ENCODE measurements around the gene GPSM1.

Gene GPSM1, protein sequence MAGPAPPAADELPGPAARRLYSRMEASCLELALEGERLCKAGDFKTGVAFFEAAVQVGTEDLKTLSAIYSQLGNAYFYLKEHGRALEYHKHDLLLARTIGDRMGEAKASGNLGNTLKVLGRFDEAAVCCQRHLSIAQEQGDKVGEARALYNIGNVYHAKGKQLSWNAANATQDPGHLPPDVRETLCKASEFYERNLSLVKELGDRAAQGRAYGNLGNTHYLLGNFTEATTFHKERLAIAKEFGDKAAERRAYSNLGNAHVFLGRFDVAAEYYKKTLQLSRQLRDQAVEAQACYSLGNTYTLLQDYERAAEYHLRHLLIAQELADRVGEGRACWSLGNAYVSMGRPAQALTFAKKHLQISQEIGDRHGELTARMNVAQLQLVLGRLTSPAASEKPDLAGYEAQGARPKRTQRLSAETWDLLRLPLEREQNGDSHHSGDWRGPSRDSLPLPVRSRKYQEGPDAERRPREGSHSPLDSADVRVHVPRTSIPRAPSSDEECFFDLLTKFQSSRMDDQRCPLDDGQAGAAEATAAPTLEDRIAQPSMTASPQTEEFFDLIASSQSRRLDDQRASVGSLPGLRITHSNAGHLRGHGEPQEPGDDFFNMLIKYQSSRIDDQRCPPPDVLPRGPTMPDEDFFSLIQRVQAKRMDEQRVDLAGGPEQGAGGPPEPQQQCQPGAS

DNA sequence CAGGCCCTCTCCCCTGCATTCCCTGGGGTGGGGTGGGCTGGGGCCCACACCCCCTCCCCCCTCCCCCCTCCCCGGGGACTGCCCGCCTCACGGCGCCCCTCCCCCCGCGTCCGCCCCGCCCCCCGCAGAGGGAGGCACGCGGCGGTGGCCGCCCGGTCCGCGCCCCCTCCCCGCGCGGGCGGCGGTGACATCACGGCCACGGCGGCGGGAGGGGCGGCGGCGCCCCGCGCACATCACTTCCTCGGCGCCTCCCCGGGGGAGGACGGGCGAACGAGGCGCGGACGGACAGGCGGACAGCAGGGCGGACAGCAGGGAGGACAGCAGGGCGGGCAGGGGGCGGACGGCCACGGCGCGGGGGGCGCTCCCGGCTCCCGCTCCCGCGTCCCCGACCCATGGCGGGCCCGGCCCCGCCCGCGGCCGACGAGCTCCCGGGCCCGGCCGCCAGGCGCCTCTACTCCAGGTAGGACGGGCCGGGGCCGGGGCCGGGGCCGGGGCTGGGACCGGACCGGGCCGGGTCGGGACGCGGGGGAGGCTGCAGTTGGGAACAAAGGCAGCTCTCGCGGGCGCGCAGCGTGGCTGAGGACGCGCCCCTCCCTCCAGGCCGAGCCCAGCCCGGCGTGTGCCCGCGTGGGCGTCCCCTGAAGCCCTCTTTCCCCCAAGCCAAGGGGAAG lies at the start of gene GPSM1:
Gene GPSM1 (plus strand): TSS at position 236 of the 671 bp plus-strand sequence. CDS start 157 bp downstream, at position 393.
- DNase-seq (ENCODE audit: low spot score), result no peak

DNA sequence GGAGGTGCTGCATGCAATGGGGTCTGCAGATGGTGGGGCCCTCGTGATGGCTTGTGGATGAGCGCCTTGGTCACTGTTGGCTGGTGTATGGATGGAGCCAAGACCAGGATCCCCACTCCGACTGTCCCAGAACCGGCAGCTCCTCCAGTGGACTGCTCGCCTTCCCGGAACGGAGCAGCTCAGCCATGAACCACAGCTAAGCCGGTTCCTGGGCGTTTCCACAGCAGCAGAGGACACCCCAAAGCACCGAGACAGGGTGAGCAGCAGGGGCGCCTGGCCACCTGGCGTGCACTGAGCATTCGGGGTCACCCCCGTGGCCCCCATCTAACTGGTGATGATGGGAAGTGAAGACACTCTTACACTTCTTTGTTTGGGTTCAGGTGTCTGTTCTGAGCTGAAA lies 49.6 kb upstream of the GPSM1 start:
- no peak for DNase-seq (ENCODE audit: low spot score)

DNA sequence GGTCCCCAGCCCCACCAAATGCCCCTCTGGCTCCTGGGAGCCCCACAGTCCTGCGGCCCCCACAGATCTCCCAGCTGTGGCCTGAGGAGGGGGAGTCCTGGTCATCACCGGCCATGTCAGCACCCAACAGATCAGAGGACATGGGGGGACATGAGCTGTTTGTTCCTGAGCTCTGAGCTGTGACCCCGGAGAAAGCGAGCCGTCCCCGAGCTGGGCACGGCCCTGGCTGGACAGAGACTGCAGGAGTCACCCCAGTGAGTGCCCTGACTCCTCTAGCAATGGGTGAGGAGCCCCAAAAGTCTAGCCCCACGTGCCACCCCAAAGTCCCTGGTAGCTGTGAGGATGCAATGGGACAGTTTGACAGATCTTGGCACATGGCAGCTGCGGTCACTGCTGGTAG lies 49.1 kb upstream of the GPSM1 start:
- DNase-seq (ENCODE audit: low spot score), result no peak

DNA sequence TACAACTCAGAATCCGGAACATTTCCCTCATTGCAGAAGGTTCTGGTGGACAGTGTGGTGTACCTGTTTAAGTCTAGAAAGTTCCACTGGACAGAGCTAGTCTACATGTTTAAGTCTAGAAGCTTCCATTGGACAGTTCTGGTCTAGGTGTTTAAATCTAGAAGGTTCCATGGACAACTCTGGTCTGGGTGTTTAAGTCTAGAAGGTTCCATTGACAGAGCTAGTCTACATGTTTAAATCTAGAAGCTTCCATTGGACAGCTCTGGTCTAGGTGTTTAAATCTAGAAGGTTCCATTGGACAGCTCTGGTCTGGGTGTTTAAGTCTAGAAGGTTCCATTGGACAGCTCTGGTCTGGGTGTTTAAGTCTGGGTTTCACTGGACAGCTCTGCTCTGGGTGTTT lies 48.4 kb upstream of the GPSM1 start:
- no peak for DNase-seq (ENCODE audit: low spot score)

DNA sequence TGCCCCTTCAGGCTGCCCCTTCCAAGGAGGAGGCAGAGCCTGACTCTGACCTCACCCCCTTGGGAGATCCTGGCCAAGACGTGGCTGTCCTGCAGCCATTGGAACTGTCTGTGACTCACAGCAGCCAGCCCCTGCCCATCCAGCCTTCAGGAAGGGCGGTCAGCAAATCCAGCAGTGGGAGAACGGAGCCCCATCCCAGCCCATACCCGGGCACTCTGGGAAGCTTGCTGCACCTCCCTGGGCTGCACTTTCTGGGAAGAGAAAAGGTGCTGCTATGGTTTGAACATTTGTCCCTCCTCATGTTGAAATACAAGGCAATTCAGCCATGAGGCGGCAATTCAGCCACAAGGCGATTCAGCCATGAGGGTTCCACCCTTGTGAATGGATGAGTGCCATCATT lies 47.9 kb upstream of the GPSM1 start:
- DNase-seq (ENCODE audit: low spot score), result no peak

DNA sequence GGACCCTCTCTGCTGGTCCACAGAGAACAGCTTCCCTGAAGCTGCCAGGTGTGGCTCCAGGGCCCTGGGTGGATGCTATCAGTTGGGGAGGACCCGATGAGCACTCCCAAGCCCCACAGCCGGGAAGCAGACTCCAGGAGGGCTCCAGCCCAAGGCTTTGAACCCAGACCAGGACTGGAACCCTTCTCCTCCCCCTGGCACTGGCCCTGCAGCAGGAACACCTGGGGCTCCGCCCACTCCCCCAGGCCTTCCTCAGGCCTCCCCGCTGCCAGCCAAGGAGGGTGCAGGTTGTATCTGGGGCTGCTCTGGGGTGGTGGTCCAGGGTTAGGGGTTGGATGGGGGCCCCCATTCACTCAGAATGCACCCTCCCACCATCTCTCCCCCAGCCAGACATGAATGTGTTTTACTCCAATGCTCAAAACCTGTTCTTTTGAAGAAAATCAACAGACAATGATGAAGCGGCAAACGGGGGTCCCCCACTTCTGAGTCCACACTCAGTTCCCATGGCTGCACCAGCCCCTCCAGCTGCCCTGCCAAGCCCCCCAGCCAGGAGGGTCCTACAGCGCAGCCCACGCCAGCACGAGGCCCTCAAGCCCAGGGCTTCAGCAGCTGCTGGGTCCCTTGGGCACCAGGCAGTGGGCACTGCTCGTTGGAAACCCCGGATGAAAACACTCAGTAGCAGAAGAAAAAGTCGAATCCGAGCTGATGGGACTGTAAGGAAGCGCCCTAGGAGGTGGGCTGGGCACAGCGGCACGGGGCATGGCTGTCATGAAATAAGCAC lies 46.6 kb upstream of the GPSM1 start:
- no peak for DNase-seq (ENCODE audit: low spot score)

DNA sequence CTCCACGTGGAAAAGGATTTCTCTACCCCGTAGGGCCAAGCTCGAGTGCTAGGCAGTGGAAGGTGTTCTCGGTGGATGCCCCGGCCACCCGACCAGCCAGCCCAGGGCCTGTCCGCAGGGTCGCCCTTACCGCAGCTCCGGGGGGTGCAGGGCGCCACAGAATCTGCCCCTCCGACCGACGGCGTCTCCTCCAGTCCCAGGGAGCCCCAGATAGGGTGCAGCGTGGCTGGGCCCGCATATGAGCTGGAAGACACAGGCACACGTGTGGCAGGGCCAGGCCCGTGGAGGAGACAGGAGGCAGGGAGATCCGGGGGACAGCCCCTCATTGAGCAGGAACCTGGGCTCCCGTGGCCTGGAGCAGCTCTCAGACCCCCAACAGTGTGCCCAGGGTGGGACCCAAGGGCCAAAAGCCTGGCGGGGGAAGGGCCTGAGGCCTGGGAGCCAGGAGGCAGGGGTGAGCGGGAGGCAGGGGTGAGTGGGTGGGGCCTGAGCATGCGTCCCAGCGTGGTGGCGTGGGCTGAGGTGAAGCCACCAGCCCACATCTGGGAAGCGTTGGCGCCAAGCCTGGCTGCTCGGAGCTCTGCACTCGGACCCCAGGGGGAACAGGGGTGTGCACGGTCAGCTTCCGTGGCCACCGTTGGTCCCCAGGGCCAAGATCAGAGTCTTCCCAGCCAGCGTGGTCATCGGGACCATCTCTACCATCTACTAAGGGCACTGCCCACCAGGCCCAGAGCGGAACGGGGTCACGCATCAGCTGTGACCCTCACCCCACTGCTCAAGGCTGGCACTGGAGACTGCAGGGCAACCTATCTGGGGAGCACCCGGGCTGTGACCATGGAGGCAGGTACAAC lies 45.7 kb upstream of the GPSM1 start:
- DNase-seq (ENCODE audit: low spot score), result no peak

DNA sequence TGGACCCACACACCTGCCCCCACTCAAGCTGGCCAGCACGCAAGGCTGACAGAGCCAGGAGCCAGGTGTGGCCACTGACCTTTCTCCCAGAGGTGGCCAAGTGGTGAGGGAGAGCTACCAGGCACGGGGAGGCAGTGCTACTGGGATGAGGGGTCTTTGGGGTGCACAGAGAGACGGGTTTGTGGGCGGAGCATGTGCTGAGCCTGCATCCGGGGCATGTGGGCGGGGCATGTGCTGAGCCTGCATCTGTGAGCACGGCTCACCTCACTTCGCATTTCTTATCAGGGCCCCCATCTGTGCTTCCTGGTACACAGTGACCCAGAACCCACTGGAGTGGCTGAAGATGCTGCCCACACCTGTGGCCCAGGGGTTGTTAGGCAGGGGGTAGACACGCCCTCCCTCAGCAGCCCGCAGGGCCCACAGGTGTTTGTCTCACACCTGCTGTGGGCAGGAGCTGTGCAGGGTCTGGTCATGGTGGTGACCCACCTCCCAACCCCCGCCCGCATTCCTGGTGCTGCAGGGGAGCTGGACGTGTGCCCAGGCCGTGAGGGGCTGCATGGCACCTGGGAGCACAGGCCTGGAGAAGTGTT lies 45.0 kb upstream of the GPSM1 start:
- no peak for DNase-seq (ENCODE audit: low spot score)

DNA sequence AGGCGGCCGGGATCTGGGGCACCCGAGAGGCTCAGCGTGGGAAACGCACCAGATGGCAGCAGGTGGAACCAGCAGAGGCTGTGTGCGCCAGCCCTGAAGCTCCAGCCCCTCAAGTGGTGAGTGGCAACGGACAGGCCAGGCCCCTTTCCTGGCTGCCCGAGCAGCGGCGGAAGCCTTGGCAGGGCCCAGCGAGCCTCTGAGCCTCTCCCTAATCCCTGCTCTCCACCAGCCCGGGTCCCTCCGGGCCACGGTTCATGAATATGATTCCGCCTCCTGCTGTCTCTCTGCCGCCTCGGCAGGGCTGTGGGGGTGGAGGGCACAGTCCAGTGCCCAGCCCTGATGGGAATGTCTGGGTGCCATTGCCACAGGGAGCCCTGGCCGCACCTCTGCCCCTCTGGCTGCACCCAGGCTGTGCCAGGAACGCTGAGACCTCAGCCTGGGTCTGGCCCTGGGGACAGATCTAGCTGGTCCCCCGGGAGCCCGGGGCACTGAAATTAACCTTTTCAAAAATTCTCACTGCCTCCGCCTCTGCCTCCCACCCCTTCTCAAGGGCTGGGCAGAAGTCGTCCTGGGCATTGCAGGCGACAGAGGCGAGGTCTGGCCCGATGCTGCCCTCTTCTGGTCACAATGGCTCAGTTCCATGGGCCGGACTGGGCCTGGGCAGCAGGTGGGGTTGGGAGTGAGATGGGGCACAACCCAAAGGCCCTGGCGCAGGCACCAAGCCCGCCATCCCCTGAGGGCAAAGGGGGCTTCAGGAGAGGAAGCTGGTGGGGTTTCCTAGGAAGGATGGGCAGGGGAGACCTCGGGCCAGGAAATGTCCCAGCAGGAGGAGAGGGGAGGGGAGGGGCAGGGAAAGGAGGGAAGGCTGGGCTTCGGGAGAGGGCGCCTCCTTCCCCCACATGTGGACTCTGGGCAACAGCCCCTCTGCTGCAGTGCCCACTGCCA lies 43.8 kb upstream of the GPSM1 start:
- peak; percentile 62 for DNase-seq (ENCODE audit: low spot score)

DNA sequence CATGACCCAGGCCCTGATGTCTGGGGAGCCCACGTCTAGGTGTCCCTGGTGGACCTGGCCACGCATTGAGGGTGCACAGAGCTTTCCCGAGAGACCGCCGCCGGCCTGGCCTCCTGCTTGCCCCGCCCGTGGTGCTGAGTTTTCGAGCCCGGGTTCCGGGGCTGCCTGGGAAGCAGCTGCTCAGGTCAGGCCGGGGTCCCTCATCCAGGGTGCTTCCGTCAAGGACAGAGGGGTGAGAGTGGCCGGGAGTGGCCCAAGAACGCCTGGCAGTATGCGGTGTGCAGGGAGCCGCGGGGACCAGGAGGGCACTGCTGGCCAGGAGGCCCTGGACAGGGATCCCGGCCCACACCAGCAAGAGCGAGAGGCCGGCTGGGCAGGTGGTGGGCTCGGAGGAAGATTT lies 43.0 kb upstream of the GPSM1 start:
- DNase-seq (ENCODE audit: low spot score), result no peak

DNA sequence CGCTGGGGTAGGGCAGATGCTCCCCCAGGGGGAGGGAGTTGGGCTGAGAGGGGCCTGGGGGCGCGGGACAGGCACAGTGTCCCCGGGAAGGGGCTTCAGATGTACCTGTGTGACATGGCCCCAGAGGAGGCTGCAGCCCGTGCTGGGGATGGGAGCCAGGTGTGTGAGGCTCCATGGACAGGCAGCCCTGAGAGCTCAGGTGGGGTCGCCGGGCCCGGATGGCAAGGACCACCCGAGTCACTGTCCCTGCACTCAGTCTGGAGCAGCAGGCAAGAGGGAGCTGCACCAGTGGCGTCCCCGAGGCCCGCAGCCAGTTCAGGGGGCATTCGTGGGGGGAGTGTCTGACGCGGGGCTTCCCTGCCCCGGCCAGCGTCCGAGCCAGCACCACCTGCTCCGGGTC lies 42.4 kb upstream of the GPSM1 start:
- no peak for DNase-seq (ENCODE audit: low spot score)

DNA sequence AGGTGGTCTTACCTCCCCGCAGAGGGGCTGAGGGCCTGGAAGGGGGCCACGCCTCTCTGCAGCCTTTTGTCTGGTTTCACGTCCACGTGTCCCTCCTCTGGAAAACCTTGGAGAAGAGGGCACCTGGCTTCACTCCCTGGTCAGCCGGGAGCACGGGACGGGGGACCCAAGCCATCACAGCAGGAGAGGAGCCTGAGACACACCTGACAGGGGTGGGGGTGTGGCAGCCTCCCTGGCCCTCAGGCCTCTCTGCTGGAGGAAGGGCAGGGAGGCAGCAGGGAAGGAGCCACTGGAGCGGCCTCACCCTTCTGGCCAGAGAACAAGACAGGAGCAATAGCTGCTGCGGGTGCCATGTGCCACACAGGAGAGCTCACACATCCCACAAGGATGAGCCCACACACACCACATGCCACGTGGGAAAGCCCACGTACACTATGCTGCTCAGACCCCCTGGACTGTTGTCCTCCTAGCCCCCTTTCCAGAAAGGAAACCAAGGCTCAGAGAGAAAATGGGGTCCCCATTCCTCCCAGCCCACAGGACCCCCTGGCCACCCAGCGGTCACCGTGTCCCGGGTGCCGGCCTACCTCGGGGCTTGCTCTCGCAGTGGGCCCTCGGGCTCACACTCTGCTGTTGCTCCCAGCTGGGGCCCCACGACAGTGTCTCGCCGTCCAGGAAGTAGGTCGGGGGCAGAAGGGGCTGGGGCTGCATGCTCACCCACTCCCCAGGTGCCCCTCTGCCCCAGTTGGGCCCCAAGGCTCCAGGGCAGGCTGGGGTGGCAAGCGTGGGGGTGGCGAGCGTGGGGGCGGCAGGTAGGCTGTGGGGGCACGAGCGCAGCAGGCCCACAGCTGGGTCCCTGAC lies 41.6 kb upstream of the GPSM1 start:
- no peak for DNase-seq (ENCODE audit: low spot score)

DNA sequence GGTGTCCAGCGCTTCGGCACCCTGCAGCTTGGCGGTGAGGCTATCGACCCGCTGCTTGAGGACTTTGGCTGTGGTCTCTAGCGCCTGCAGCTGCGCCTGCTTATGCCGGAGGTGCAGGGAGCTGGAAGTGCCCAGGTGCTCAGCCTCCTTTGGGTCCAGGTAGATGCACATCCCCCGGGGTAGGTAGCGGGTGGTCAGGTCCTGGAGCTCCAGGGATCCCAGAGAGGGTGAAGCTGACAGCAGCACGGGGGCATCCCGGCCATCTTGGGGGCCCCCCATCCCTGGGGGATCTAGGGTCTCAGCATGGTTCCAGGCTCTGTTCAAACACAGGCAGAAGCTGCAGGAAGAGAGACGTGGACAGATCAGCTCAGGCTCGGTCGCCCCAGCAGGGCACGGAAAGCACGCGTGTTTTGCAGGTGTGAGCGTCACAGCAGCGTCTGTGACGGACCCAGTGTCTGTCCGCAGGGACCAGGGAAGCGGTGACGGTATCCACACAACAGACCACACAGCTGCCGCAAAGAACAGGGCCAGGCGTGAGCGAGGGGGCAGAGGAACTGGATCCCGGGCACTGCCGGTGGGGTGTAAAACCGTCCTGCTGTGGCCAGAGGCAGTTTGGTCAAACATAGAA lies 40.9 kb upstream of the GPSM1 start:
- DNase-seq (ENCODE audit: low spot score), result no peak

DNA sequence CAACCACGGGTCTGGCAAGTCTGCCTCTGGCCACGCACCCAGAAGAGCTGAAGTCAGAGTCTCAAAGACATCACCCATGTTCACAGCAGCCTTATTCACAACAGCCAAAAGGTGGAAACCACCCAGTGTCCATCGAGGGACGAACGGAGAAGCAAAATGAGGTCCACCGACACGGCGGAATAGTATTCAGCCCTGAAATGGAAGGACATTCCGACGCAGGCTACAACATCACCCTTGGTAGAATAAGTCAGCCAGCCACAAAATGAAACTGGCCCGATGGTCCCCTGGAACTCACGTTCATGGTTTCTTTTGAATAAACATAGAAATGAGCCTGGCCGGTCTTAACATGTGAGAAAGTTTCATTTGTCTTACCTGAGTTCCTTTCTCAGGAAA lies 40.4 kb upstream of the GPSM1 start:
- no peak for DNase-seq (ENCODE audit: low spot score)

DNA sequence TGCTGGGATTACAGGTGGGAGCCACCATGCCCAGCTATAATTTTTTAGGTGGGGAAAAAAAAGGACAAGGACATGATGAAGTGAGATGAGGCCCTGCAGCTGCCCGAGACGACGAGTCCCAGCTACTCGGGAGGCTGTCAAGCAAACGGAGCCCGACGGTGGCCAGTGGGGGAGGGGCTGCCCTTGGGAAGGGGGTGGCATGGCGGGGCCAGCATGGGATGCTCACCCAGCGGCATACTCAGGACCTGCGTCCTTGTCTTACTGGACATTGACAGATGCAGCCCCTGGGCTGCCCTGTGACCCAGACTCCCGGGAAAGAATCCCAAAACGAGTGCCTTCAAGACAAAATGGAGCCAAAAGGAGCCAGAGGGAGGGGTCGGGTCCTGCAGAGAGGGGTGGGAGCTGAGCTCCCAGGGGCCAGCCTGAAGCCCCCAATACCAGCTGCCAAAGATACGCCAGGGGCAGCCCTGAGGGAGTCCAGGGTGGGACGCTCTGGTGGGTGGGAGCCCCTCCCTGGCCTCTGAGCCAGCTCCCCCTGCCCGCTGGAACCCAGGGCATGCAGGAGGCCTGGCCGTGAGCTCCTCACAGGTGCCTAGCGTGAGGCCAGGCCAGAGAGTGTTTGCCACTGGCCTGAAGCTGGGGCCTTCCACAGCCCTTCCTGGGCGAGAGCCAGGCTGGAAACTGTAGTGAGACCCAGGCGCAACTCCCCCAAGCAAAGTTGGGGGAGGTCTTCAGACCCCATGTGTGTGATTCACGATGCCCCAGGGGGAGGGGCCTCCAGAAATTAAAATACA lies 39.2 kb upstream of the GPSM1 start:
- no peak for DNase-seq (ENCODE audit: low spot score)

DNA sequence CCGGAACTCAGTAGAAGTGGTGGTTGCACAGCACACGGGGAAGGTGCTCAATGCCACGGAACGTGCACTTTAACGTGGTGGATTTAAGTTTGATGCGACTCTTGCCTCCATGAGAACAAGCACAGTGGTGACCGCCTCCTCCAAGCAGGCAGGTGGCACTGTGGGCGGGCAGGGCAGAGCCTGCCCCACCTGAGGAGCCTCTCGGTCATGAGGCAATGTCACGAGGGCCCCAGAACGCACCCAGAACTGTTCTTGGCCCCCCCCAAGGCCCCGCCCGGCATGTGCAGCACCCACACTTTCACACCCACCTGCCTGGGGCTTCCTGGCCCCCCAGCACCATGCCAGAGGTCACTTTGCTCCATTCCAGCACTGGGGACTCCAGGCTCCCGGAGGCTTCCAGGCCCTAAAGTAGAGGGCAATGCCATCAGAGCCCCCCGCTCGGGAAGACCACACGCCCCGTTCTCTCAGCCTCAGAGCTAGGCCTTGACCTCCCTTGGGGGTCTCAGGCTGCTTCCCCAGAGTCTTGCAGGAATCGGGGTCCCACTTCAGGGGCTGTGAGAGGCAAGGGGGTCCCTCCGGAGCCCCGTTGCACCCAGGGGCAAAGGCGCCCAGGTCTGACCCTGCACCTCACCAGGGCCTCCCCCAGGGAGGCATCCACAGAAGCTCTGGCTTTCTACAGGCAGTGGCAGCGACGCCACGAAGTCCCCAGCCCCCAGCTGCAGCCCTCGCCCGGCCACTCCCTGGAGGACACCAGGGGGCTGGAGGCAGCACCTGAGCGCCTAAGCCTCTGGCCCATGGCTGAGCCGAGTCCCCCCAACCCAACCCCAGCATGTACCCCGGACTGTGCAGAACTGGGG lies 37.5 kb upstream of the GPSM1 start:
- DNase-seq (ENCODE audit: low spot score), result no peak
